Activated naive CD4-positive, alpha-beta T cell treated with anti-CD3 and anti-CD28 coated beads for 36 hours (primary cell): ENCODE data around the gene UGT1A3. TPM values are rescaled to one million over a fixed set of nuclear protein-coding genes. Genes with fewer than 3 reads are reported as not detected.
"Not testable (repeated sequence)": the region's sequence is repeated elsewhere in the genome, so short reads cannot be mapped to it uniquely, and the experiment has no call there.

Experiments
- CTCF ChIA-PET: fragments of 350-600 bp; sonication (Branson Sonifier 250); formaldehyde crosslinking; loops from one replicate; lab custom pipeline; 2021; ENCODE audit warnings: antibody characterized with exemption; lab: Charles Lee
- DNase-seq: peaks from one replicate; pipeline ENCODE4 v3.0.0-alpha.2; 2020
- H3K27ac Mint-ChIP-seq: one replicate; pipeline ENCODE4 v1.8.0; 2021; ENCODE audit warnings: mild to moderate bottlenecking, mixed read lengths
- H3K27me3 Mint-ChIP-seq: one replicate; pipeline ENCODE4 v1.8.0; 2021; ENCODE audit warnings: low read depth, mixed read lengths
- H3K36me3 Mint-ChIP-seq: one replicate; pipeline ENCODE4 v1.8.0; 2021; ENCODE audit warnings: low read depth, mixed read lengths
- H3K4me1 Mint-ChIP-seq: one replicate; pipeline ENCODE4 v1.8.0; 2021; ENCODE audit warnings: low read depth, mixed read lengths
- H3K4me3 Mint-ChIP-seq: one replicate; pipeline ENCODE4 v1.8.0; 2021; ENCODE audit warnings: mild to moderate bottlenecking, moderate library complexity, mixed read lengths
- H3K9me3 Mint-ChIP-seq: one replicate; pipeline ENCODE4 v1.8.0; 2021; ENCODE audit warnings: mixed read lengths
- intact Hi-C: fragments of 100-400 bp; cut with micrococcal nuclease; formaldehyde crosslinking; loops from one replicate; pipeline ENCODE4 v1.15.1; 2023
- total RNA-seq, 2 experiments: library from RNA; stranded (reverse); gene quantifications; one replicate each; pipeline ENCODE4 v1.2.3, GENCODE V29; 2021

The UGT1A3 gene
- total RNA-seq, 2 experiments from 2014 or later, result not detected

DNA sequence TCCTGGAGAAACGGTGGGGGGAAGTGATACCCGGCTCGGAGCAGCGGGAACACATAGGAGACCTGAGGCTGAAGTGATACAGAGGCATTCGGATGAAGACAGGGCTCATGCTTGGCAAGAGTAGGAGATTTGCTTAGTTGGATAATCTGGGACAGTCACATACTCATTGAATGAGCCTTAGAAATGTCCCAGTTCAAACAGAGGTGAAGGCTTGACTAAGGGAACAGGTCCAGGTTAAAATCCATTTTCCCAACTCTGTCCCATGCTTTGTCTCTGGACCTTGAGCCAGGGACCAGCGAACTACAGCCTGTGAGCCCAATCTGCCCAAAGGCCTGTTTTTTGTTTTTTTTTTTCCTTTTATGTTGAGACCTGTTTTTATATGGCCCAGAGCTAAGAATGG lies 34.9 kb upstream of the UGT1A3 start:
- Mint-ChIP-seq H3K27ac (no peak overlapping the region), H3K36me3 (no peaks in the 10 kb centered on the region), H3K27me3 (no peaks in the 10 kb centered on the region), H3K9me3 (no peaks in the 10 kb centered on the region), H3K4me1 (no peaks in the 10 kb centered on the region), H3K4me3 (no peak overlapping the region)
- DNase-seq, result no peak
- intact Hi-C loops, result no loop called here
- CTCF ChIA-PET, result no interaction called here

DNA sequence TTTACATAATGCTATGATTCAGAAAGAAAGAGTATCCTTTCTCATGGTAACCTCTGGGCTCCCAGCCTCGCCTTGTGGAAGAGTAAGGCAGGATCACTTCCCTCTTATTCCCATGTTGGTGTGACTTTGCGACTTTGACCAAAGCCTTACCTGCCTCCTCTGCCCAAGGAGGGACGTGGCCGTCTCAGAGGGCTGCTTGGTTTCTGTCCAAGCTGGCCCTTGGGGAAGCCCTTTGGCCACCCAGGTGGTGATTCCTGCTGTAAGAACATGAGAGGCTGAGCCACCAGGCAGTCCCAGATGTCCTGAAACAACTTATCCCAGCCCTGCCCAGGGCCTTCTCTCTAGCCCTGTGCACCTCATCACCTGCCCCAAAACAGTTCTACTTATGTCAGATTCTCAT lies 30.1 kb upstream of the UGT1A3 start:
- no peaks in the 10 kb centered on the region for H3K4me1 Mint-ChIP-seq
- H3K36me3 Mint-ChIP-seq, result no peaks in the 10 kb centered on the region
- H3K27ac Mint-ChIP-seq, result no peak overlapping the region
- intact Hi-C loops, result no loop called here
- CTCF ChIA-PET, result interaction anchor here (1.0 kb wide), 1 partner anchor 12 kb away, joined by 5 read pairs; no protein-coding TSS in a partner anchor
- DNase-seq, result no peak
- H3K27me3 Mint-ChIP-seq, result no peaks in the 10 kb centered on the region
- H3K4me3 Mint-ChIP-seq, result no peak overlapping the region
- H3K9me3 Mint-ChIP-seq, result no peaks in the 10 kb centered on the region

DNA sequence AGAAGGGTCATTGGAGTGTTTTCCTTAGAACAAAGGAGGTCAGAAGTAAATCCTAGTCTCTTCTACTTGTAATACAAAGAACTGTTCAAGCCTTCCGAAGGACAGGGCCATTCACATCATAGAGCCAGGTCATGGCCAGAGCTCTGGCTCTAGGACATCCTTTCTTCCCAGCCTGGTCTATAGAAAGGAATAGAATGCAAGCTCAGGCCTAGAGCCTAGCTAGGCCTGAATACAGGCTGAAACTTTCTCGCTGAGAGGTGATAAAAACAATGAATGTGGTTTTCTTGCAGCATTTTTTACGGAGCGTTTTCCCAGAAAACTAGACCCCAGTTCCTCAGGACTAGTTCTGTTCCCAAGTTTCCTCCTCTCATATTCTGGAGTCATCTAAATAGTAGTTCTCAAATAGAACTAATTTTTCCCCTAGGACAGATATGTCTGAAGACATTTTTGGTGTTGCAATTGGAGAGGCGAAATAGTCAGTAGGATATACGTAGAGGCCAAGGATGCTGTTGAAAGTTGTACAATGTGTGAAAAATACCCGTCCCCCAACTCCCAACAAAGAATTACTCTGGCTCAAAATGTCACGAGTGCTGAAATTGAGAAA lies 29.3 kb upstream of the UGT1A3 start:
- no peaks in the 10 kb centered on the region for H3K4me1 Mint-ChIP-seq
- no peak for DNase-seq
- H3K4me3 Mint-ChIP-seq, result no peak overlapping the region
- intact Hi-C loops, result no loop called here
- H3K27ac Mint-ChIP-seq, result no peak overlapping the region
- CTCF ChIA-PET, result interaction anchor here (1.0 kb wide), 1 partner anchor 11 kb away, joined by 5 read pairs; no protein-coding TSS in a partner anchor
- no peaks in the 10 kb centered on the region for H3K9me3 Mint-ChIP-seq
- H3K27me3 Mint-ChIP-seq, result no peaks in the 10 kb centered on the region
- H3K36me3 Mint-ChIP-seq, result no peaks in the 10 kb centered on the region

DNA sequence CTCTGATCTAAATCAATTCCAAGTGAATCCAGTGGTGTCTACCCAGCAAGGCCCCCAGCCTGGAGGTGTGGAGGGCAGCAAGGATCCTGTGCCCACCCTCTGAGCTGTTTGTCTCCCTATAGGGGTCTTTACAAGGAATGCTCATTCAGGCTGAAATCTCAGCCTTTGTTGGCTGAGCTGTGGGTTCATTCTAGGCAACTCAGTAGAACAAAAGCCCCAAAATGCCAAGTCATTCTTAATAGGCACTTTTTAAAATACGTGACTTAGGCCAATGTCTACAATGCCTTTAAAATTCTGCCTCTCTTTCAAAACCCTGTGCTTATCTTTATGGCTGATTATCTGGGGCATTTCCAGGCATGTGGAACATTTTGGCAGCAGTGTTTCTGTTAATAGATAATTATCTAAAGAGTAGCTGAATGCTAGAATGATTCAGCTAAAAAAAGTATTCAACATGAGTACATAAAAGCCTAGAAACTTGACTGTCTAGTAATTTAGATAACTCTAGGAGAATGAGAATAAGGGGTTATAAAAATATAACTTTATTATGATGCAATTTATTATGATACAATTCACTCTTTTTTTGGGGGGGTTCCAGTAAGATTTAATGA lies 28.7 kb upstream of the UGT1A3 start:
- H3K9me3 Mint-ChIP-seq, result no peaks in the 10 kb centered on the region
- CTCF ChIA-PET, result interaction anchor here (1.0 kb wide), 1 partner anchor 11 kb away, joined by 5 read pairs; no protein-coding TSS in a partner anchor
- no peaks in the 10 kb centered on the region for H3K27me3 Mint-ChIP-seq
- DNase-seq, result no peak
- H3K36me3 Mint-ChIP-seq, result no peaks in the 10 kb centered on the region
- H3K4me1 Mint-ChIP-seq, result no peaks in the 10 kb centered on the region
- no peak overlapping the region for H3K27ac Mint-ChIP-seq
- H3K4me3 Mint-ChIP-seq, result no peak overlapping the region
- intact Hi-C loops, result no loop called here

DNA sequence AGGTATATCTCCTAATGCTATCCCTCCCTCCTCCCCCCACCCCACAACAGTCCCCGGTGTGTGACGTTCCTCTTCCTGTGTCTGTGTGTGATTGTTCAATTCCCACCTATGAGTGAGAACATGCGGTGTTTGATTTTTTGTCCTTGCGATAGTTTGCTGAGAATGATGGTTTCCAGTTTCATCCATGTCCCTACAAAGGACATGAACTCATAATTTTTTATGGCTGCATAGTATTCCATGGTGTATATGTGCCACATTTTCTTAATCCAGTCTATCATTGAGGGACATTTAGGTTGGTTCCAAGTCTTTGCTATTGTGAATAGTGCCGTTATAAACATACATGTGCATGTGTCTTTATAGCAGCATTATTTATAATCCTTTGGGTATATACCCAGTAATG lies 28.0 kb upstream of the UGT1A3 start:
- H3K4me3 Mint-ChIP-seq, H3K27me3 Mint-ChIP-seq, intact Hi-C loops, CTCF ChIA-PET, H3K4me1 Mint-ChIP-seq, DNase-seq, H3K36me3 Mint-ChIP-seq, H3K9me3 Mint-ChIP-seq, H3K27ac Mint-ChIP-seq: not testable (repeated sequence)

DNA sequence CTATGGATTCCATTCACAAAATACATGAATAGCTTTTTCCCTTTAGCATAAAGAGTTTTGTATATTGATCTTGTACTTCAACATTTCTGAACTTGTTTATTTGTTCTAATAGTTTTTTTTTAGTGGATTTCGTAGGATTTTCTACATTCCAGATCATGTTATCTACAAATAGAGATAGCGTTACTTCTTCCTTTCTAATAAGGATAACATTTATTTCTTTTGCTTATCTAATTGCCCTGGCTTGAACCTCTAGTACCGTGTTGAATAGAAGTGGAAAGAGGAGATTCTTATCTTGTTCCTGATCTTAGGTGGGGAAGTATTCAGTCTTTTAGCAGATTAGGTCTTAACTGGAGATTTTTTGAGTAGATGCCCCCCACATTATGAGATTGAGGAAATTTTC lies 26.6 kb upstream of the UGT1A3 start:
- Mint-ChIP-seq H3K27ac (no peak overlapping the region), H3K4me3 (no peak overlapping the region), H3K9me3 (no peaks in the 10 kb centered on the region), H3K36me3 (no peaks in the 10 kb centered on the region), H3K4me1 (no peaks in the 10 kb centered on the region), H3K27me3 (no peaks in the 10 kb centered on the region)
- no peak for DNase-seq
- CTCF ChIA-PET, result no interaction called here
- intact Hi-C loops, result no loop called here

DNA sequence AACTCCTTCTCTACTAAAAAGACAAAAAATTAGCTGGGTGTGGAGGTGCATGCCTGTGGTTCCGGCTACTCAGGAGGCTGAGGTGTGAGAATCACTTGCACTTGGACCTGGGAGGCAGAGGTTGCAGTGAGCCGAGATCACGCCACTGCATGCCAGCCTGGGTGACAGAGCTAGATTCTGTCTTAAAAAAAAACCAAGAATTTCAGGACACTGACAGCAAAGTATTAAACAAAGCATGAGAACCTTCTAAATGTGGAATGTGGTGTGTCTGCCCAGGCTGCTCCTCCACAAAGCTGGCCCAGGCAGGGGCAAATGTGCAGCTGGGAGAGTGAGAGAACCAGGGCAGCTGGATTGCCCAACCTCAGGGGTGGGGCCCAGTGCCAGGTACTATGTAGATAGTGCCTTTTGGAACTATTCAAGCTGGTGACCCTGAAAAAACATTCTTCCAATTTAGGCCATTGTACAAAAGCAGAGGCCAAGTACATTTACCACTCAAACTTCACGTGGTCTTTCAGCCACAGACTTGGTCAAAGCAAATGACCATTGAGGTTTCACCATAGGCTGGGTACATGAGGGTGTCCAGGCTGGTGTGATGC lies 22.8 kb upstream of the UGT1A3 start:
- no peak for DNase-seq
- intact Hi-C loops, result no loop called here
- Mint-ChIP-seq H3K36me3 (no peaks in the 10 kb centered on the region), H3K4me3 (no peak overlapping the region), H3K4me1 (no peaks in the 10 kb centered on the region), H3K27ac (no peak overlapping the region), H3K27me3 (no peaks in the 10 kb centered on the region), H3K9me3 (no peaks in the 10 kb centered on the region)
- CTCF ChIA-PET, result no interaction called here

DNA sequence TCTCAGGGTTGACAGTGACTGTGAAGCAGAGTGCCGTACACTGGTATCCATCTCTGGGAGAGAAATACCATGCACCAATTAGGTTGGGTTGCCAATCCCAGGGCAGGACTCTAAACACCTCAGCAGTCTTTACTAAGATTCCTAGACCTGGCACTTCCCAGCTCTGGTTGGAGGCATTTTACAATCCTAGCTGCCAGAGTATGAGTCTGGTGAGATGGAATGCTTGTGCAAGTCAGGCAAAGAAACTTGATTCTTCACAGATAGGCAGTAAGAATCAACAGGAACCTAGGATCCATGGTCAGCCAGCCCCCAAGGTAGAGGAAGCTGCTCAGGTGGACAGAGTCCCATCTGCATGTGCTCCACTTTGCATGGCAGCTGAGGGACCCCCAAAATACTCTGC lies 22.1 kb upstream of the UGT1A3 start:
- H3K36me3 Mint-ChIP-seq, result no peaks in the 10 kb centered on the region
- H3K27me3 Mint-ChIP-seq, result peaks cover 3% of the 10 kb centered on the region
- H3K4me3 Mint-ChIP-seq, result no peak overlapping the region
- no peaks in the 10 kb centered on the region for H3K9me3 Mint-ChIP-seq
- no peaks in the 10 kb centered on the region for H3K4me1 Mint-ChIP-seq
- no peak overlapping the region for H3K27ac Mint-ChIP-seq
- intact Hi-C loops, result no loop called here
- CTCF ChIA-PET, result no interaction called here
- DNase-seq, result no peak

DNA sequence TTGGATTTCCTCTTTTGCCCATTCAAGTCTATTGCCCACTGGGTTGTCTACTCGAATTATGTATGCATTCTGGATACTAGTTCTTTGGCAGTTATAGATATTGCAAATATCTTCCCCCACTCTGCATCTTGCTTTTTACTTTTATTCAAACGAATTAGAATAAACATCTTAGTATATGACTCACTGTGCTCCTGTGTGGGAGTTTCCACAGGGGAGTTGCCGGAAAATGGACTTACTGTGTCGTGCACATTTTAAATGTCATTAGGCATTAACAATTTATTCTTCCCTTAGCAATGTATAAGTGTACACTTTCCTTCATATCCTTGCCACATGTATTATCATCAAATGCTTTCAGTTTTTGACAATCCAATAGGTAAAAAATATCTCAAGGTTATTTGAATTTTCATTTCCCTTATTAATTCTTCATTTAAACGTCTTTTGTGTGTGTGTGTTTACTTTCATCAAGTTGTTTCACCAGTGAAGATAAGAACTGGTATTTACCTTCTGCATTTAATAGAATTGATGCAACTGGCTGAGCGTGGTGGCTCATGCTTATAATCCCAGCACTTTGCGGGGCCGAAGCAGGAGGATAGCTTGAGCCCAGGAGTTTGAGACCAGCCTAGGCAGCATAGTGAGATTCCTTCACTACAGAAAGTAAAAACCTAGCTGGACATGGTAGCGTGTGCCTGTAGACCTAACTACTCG lies 20.8 kb upstream of the UGT1A3 start:
- intact Hi-C loops, result no loop called here
- DNase-seq, result no peak
- CTCF ChIA-PET, result no interaction called here
- H3K9me3 Mint-ChIP-seq, result no peaks in the 10 kb centered on the region
- H3K27ac Mint-ChIP-seq, result no peak overlapping the region
- no peaks in the 10 kb centered on the region for H3K4me1 Mint-ChIP-seq
- no peak overlapping the region for H3K4me3 Mint-ChIP-seq
- H3K36me3 Mint-ChIP-seq, result no peaks in the 10 kb centered on the region
- peaks cover 5% of the 10 kb centered on the region for H3K27me3 Mint-ChIP-seq

DNA sequence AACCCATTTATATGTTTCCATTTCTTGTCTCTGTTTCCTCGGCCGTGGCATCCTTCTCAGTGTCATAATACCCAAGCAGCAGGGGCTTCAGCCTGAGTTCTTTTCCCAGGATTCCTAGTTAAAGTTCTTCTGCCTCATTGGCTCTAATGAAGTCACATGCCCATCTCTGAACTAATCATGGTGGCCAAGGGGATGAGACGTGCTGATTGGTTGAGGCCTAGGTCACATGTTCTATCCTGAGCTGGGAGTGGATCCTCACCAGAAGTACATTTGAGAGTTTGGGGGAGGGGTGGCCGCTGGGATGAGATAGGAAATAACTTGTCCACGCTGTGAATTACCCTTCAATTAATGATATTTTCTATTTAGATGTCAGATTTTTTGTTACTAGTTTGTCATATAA lies 19.9 kb upstream of the UGT1A3 start:
- no peak for DNase-seq
- Mint-ChIP-seq H3K27me3 (peaks cover 10% of the 10 kb centered on the region), H3K4me1 (no peaks in the 10 kb centered on the region), H3K9me3 (no peaks in the 10 kb centered on the region), H3K36me3 (no peaks in the 10 kb centered on the region), H3K27ac (no peak overlapping the region), H3K4me3 (no peak overlapping the region)
- CTCF ChIA-PET, result no interaction called here
- intact Hi-C loops, result no loop called here

DNA sequence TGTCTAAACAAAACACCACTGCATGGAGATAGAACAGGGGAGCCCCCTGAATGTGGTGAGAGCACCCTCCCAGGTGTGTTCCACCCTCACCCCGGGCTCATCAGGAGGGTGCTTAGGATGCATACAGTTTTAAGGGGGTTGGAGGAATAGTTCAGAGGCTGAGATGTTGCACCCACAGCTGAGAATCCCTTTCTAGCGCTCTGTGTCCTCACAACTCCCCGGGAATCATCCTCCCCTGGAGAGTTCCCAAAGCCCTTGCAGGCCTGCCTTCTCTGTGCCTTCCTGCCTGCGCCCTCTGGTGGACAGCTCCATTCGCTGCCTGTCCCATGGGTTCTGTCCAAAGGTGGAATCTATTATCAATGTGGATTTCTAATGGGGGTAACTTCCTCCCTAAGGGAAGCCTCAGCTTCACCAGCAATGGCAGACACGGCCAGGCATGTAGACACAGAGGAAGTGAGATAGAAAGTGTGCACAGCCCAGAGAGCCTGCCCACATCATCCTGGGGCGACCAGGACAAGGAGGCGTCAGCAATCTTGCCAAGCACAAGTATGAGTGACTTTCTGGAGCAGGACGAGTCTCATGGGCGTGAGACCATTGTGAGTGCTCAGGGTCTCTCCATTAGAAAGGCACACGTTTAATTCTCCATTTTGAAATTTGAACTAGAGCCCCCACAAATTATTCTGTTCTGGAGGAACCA lies 17.4 kb upstream of the UGT1A3 start:
- Mint-ChIP-seq H3K27ac (no peak overlapping the region), H3K27me3 (peaks cover 11% of the 10 kb centered on the region), H3K4me1 (no peaks in the 10 kb centered on the region), H3K9me3 (no peaks in the 10 kb centered on the region), H3K36me3 (no peaks in the 10 kb centered on the region), H3K4me3 (no peak overlapping the region)
- DNase-seq, result peak; percentile 82
- intact Hi-C loops, result loop anchor here (1.0 kb wide), 1 partner anchor 307 kb away; no protein-coding TSS in a partner anchor
- CTCF ChIA-PET, result interaction anchor here (0.8 to 1.4 kb wide), 11 partner anchors 9 to 807 kb away, joined by 3 to 6 read pairs (median 3); no protein-coding TSS in a partner anchor

DNA sequence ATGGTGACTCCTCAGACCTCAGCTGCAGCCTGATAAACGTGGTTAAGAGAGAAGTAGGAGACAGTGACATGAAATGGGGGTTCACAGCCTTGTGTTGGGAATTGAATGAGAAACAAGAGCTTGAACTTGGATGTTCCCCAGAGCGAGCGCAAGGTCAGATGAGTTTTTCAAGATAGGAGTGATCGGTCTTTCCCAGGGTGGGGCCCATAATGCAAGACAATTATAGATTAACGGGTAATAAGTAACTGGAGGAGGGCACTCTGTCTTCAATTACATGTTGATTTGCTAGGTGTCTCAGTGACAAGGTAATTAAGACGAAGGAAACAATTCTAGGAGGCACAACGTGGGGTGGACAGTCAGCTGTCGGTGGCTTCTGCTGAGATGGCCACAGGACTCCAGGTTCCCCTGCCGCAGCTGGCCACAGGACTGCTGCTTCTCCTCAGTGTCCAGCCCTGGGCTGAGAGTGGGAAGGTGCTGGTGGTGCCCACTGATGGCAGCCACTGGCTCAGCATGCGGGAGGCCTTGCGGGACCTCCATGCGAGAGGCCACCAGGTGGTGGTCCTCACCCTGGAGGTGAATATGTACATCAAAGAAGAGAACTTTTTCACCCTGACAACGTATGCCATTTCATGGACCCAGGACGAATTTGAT lies 16.1 kb upstream of the UGT1A3 start, which contains the start of gene UGT1A5:
Gene UGT1A5 (plus strand): TSS at position 297 of the 651 bp plus-strand sequence. CDS start 85 bp downstream, at position 382.
- Mint-ChIP-seq H3K36me3 (no peaks in the 10 kb centered on the region), H3K4me1 (no peaks in the 10 kb centered on the region), H3K4me3 (no peak within 1 kb of the TSS), H3K27ac (no peak within 1 kb of the TSS), H3K9me3 (no peaks in the 10 kb centered on the region), H3K27me3 (peaks cover 11% of the 10 kb centered on the region)
- no peak for DNase-seq
- CTCF ChIA-PET, result interaction anchor here (0.7 to 1.3 kb wide), 3 partner anchors 144 to 808 kb away, joined by 3 to 4 read pairs (median 3); no protein-coding TSS in a partner anchor
- intact Hi-C loops, result no loop called here
